K562 (cell line): ENCODE data around the gene DENND1A. TPM values are rescaled to one million over a fixed set of nuclear protein-coding genes. Genes with fewer than 3 reads are reported as not detected.

ENCODE experiments used
- ATAC-seq: fragments of 200-7000 bp; cut with Tn5 transposase; 3 replicates; pipeline ENCODE4 v1.9.1; 2020; ENCODE audit warnings: moderate library complexity
- BruUV-seq: library from RNA; stranded (reverse); fragments of 400-500 nt; replicated peaks from 2 replicates; lab custom pipeline; 2021; lab: Mats Ljungman, UMichigan
- CTCF ChIA-PET: fragments of 300-600 bp; formaldehyde crosslinking; extraction: SDS; loops from one replicate; lab custom pipeline; 2021; ENCODE audit warnings: low intra/inter-chr PET ratio; lab: Yijun Ruan, JAX
- POLR2A ChIA-PET: fragments of 300-600, 350-650 bp; sonication (Branson Sonifier 250); formaldehyde crosslinking; extraction: SDS; loops from one replicate; lab custom pipeline; 2021; ENCODE audit warnings: antibody characterized with exemption, inconsistent platforms; lab: Yijun Ruan, JAX
- DNase-seq, 4 experiments: peaks; one replicate each; pipeline versions ENCODE4 v3.0.0 to v3.0.0-alpha.2; 2011 to 2018; ENCODE audit warnings: low spot score in 3 of 4, mixed read lengths in 3 of 4; ENCODE audit errors: extremely low read depth in 1 of 4
- FAIRE-seq: peaks from 2 replicates; lab custom pipeline; 2011; peaks lifted over from hg19 to GRCh38; lab: Jason Lieb, UNC
- H2AFZ ChIP-seq: 2 replicates; pipeline ENCODE4 v1.6.0; 2011; ENCODE audit warnings: low read depth, low read length, control low read depth, inconsistent platforms
- H3K27ac ChIP-seq: fragments of 200-600 bp; 3 replicates; pipeline ENCODE4 v1.8.0; 2011; ENCODE audit warnings: low read depth, mild to moderate bottlenecking, control low read depth, inconsistent platforms, low read length, moderate library complexity, mixed read lengths; ENCODE audit errors: extremely low read depth
- H3K27me3 ChIP-seq, 2 experiments: fragments of 300-600 bp in 1 of 2; 2 replicates in 1 of 2; 3 replicates in 1 of 2; pipeline versions ENCODE4 v1.6.0 to v1.8.0; 2011; ENCODE audit warnings: inconsistent platforms in 2 of 2, low read length in 2 of 2, mild to moderate bottlenecking in 1 of 2, mixed read lengths in 1 of 2, moderate library complexity in 1 of 2; ENCODE audit not compliant: control insufficient read depth in 2 of 2, insufficient read depth in 2 of 2
- H3K36me3 ChIP-seq: fragments of 300-600 bp; 3 replicates; pipeline ENCODE4 v1.8.0; 2011; ENCODE audit warnings: mild to moderate bottlenecking, low read length, inconsistent platforms; ENCODE audit not compliant: control insufficient read depth, insufficient read depth
- H3K4me1 ChIP-seq, 2 experiments: fragments of 200-600 bp in 1 of 2; replicated peaks in 1 of 2; 2 replicates in 1 of 2; 3 replicates in 1 of 2; pipeline versions ENCODE4 v1.5.1 to v1.8.0; 2011; ENCODE audit warnings: inconsistent platforms in 2 of 2, low read length in 2 of 2, mild to moderate bottlenecking in 1 of 2, mixed read lengths in 1 of 2, moderate library complexity in 1 of 2; ENCODE audit not compliant: control insufficient read depth in 2 of 2, insufficient read depth in 2 of 2
- H3K4me2 ChIP-seq: 2 replicates; pipeline ENCODE4 v1.6.1; 2011; ENCODE audit warnings: low read length, control low read depth, inconsistent platforms, mixed read lengths; ENCODE audit not compliant: insufficient read depth
- H3K4me3 ChIP-seq: fragments of 200-600 bp; sonication (generic), shearing (Covaris generic); 2 replicates; pipeline ENCODE4 v1.5.1; 2016; ENCODE audit warnings: control low read depth, inconsistent platforms
- H3K79me2 ChIP-seq: fragments of 200-600 bp; 3 replicates; pipeline ENCODE4 v1.8.0; 2011; ENCODE audit warnings: low read length, inconsistent platforms; ENCODE audit not compliant: control insufficient read depth, insufficient read depth
- H3K9ac ChIP-seq, 2 experiments: 2 replicates each; pipeline versions ENCODE4 v1.6.0 to v1.6.1; 2011; ENCODE audit warnings: low read depth in 2 of 2, low read length in 2 of 2, control low read depth in 1 of 2, inconsistent platforms in 1 of 2, mild to moderate bottlenecking in 1 of 2, mixed read lengths in 1 of 2; ENCODE audit not compliant: insufficient read depth in 1 of 2
- H3K9me1 ChIP-seq: one replicate; pipeline ENCODE4 v1.6.0; 2011; ENCODE audit warnings: inconsistent platforms, mild to moderate bottlenecking, low read length, moderate library complexity; ENCODE audit not compliant: control insufficient read depth, insufficient read depth
- H3K9me3 ChIP-seq: replicated peaks from 2 replicates; pipeline ENCODE4 v1.5.1; 2011; ENCODE audit warnings: low read depth, low read length, inconsistent platforms; ENCODE audit not compliant: control insufficient read depth, insufficient read depth
- H4K20me1 ChIP-seq: replicated peaks from 2 replicates; pipeline ENCODE4 v1.6.1; 2011; ENCODE audit warnings: low read length, inconsistent platforms, mixed read lengths; ENCODE audit not compliant: control insufficient read depth, insufficient read depth
- CEBPB ChIP-seq: fragments of 450-650 bp; IDR thresholded peaks from 2 replicates; pipeline ENCODE4 v1.6.1; 2016; ENCODE audit warnings: missing genetic modification characterization, missing compliant biosample characterization
- CEBPG ChIP-seq, 3 experiments: fragments of 200-800 bp in 1 of 3; sonication (Bioruptor generic) in 1 of 3; sonication (generic) in 1 of 3; formaldehyde crosslinking in 1 of 3; IDR thresholded peaks in 2 of 3; conservative IDR thresholded peaks in 1 of 3; 2 replicates each; pipeline versions ENCODE4 v1.6.1 to v1.8.0; 2016 to 2022; ENCODE audit warnings: missing compliant biosample characterization in 2 of 3, missing genetic modification characterization in 2 of 3, mild to moderate bottlenecking in 1 of 3, missing genetic modification reagents in 1 of 3
- CEBPZ ChIP-seq: fragments of 150-350 bp; IDR thresholded peaks from 2 replicates; pipeline ENCODE4 v1.6.1; 2014; ENCODE audit warnings: low read depth, mild to moderate bottlenecking, low read length, borderline replicate concordance
- CXXC5 ChIP-seq: fragments of 250-450 bp; sonication (Bioruptor Pico); IDR thresholded peaks from 2 replicates; pipeline ENCODE4 v1.8.0; 2022; ENCODE audit warnings: inconsistent platforms, mild to moderate bottlenecking, moderate library complexity
- L3MBTL2 ChIP-seq: fragments of 450-650 bp; IDR thresholded peaks from 2 replicates; pipeline ENCODE4 v1.6.1; 2016; ENCODE audit warnings: mild to moderate bottlenecking, moderate library complexity
- LEF1 ChIP-seq: fragments of 450-650 bp; IDR thresholded peaks from 2 replicates; pipeline ENCODE4 v1.6.1; 2016; ENCODE audit warnings: mild to moderate bottlenecking
- MAFF ChIP-seq: IDR thresholded peaks from 2 replicates; pipeline ENCODE4 v1.6.1; 2012; ENCODE audit warnings: low read length, improper control_type of control experiment
- NCOA6 ChIP-seq: fragments of 450-650 bp; IDR thresholded peaks from 2 replicates; pipeline ENCODE4 v1.6.1; 2017; ENCODE audit warnings: mild to moderate bottlenecking
- PCBP2 ChIP-seq: fragments of 200-400 bp; formaldehyde crosslinking; IDR thresholded peaks from 2 replicates; pipeline ENCODE4 v1.6.1; 2018; ENCODE audit warnings: low read length, low read depth, mild to moderate bottlenecking, moderate library complexity; ENCODE audit not compliant: poor library complexity, severe bottlenecking
- RFX1 ChIP-seq: fragments of 450-650 bp; IDR thresholded peaks from 2 replicates; pipeline ENCODE4 v1.6.1; 2016; ENCODE audit warnings: mild to moderate bottlenecking, moderate library complexity
- STAT5A ChIP-seq: IDR thresholded peaks from 2 replicates; pipeline ENCODE4 v1.6.1; 2012; ENCODE audit warnings: low read length, inconsistent platforms, borderline replicate concordance
- USF1 ChIP-seq: sonication (generic); formaldehyde crosslinking; IDR thresholded peaks from 2 replicates; pipeline ENCODE4 v1.9.0; 2022; ENCODE audit warnings: mild to moderate bottlenecking, missing genetic modification reagents
- ZBTB17 ChIP-seq: fragments of 450-650 bp; formaldehyde crosslinking; IDR thresholded peaks from 2 replicates; pipeline ENCODE4 v1.4.0; 2020; ENCODE audit warnings: mild to moderate bottlenecking
- ZNF217 ChIP-seq: sonication (generic); formaldehyde crosslinking; IDR thresholded peaks from 2 replicates; pipeline ENCODE4 v1.8.0; 2022; ENCODE audit warnings: mild to moderate bottlenecking, missing genetic modification reagents
- ZNF253 ChIP-seq: fragments of 250-450 bp; sonication (Bioruptor Pico); conservative IDR thresholded peaks from 2 replicates; pipeline ENCODE4 v1.6.1; 2021; ENCODE audit warnings: mild to moderate bottlenecking
- WGBS: fragments of 100-300 bp; shearing (Covaris generic); methylation state at CpG from one replicate; pipeline ENCODE4 v1.1.6; 2016; ENCODE audit warnings: low coverage, mixed read lengths; ENCODE audit not compliant: insufficient coverage; ENCODE audit errors: missing lambda C conversion rate; 5-methylcytosine and 5-hydroxymethylcytosine counted together
- in situ Hi-C: fragments of 300-500 bp; cut with MboI; formaldehyde crosslinking; loops from 4 replicates; pipeline ENCODE4 v1.15.0; 2018; ENCODE audit warnings: inconsistent platforms, mixed read lengths
- intact Hi-C: fragments of 100-400 bp; cut with micrococcal nuclease; formaldehyde crosslinking; loops from 2 replicates; pipeline ENCODE4 v1.14.2; 2022
- polyA plus RNA-seq, 8 experiments: library from polyadenylated mRNA; depleted of rRNA in 4 of 8; stranded (reverse) in 5 of 8; unstranded in 3 of 8; fragments of >200 nt; fragmentation: Nextera tagmentation in 2 of 8; fragmentation: Illumina TruSeq in 1 of 8; extraction: Ambion mirVana in 2 of 8; extraction: Trizol in 1 of 8; gene quantifications; 2 replicates each; pipeline versions ENCODE4 v1.2.1 to v1.2.3, GENCODE V29; 2011 to 2014; ENCODE audit warnings: inconsistent platforms in 1 of 8, missing spikeins in 1 of 8
- total RNA-seq, 7 experiments: library from RNA; depleted of rRNA in 6 of 7; stranded (reverse); fragments of >200 nt in 6 of 7; fragmentation: Illumina TruSeq in 2 of 7; extraction: Trizol in 2 of 7; gene quantifications; 2 replicates each; pipeline versions ENCODE4 v1.2.1 to v1.2.3, GENCODE V29; 2011 to 2021; ENCODE audit warnings: low replicate concordance in 1 of 7

DENND1A gene
- total and polyA plus RNA-seq, 9 of the 15 experiments (the other 6 are each of a cell fraction or from before 2014, with no cell fraction given): 7.6 to 29.5 (median 15.7) TPM

- H3K4me2 ChIP-seq: no peak overlapping the region
- no peaks in the 10 kb centered on the region for H3K9me1 ChIP-seq
- ATAC-seq (no peak), FAIRE-seq (no peak), DNase-seq (no peak)
- no peaks in the 10 kb centered on the region for H3K36me3 ChIP-seq
- no peak overlapping the region for H3K27ac ChIP-seq
- H3K79me2 ChIP-seq: no peaks in the 10 kb centered on the region
- CTCF ChIA-PET: interaction anchor here (1.3 kb wide), 1 partner anchor 34 kb away, joined by 3 read pairs; the partner anchor contains the start of gene CRB2
- H3K4me1 ChIP-seq: peaks cover 5 to 35% of the 10 kb centered on the region in 2 experiments; a peak in 4 of 5 replicates
- 0 out of 4 replicates have a peak overlapping the region, but pooled peaks of 1 of the 2 experiments have one; percentile 43 for H3K9ac ChIP-seq
- no peaks in the 10 kb centered on the region; the same call in 1 of the 2 replicates for H4K20me1 ChIP-seq
- no peaks in the 10 kb centered on the region for H3K27me3 ChIP-seq
- H3K9me3 ChIP-seq: peaks cover 2% of the 10 kb centered on the region; the same call in 1 of the 2 replicates
- no peak overlapping the region for H3K4me3 ChIP-seq
- TF ChIP-seq CEBPB (tag) (peak; percentile 89), ZBTB17 (no peak), RFX1 (no peak), CXXC5 (CRISPR knock-in tag) (no peak), ZNF217 (CRISPR knock-in tag) (no peak), USF1 (CRISPR knock-in tag) (peak; percentile 24; the same call in 1 of the 2 replicates), L3MBTL2 (no peak), ZNF253 (CRISPR knock-in tag) (no peak), CEBPZ (no peak), CEBPG (CRISPR knock-in tag; IDR thresholded peaks at IDR 0.05) (peak; percentile 63; the same call in 1 of the 2 replicates), CEBPG (tag; conservative IDR thresholded peaks at IDR 0.05 in 1 of 2, IDR thresholded peaks at IDR 0.05 in 1 of 2) (peak; percentile 32 to 68; a peak in 2 of 4 replicates), STAT5A (no peak), LEF1 (no peak), NCOA6 (no peak), MAFF (no peak), PCBP2 (no peak)
- POLR2A ChIA-PET: interaction anchor here (0.7 to 0.8 kb wide), 2 partner anchors 12 to 130 kb away, joined by 3 read pairs; no protein-coding TSS in a partner anchor
- no TSS peak for BruUV-seq
- in situ Hi-C loops (no loop called here), intact Hi-C loops (no loop called here)
- no peak overlapping the region for H2AFZ ChIP-seq
- 53% methylated on average over 19 of the region's 23 CpGs for WGBS
These were observed 539.4 kb downstream of the DENND1A start for GRCh38 chr9:123390337-123391135.
